GM23248 (cell line): Measurements from ENCODE around the gene BCL11B. TPM values are rescaled to one million over a fixed set of nuclear protein-coding genes. Genes with fewer than 3 reads are reported as not detected.

Experiments
- DNase-seq: peaks from one replicate; pipeline ENCODE4 v3.0.0-alpha.2; 2015
- H2AFZ ChIP-seq: fragments of 200-600 bp; sonication (generic); 2 replicates; pipeline ENCODE4 v1.6.1; 2016; ENCODE audit warnings: antibody characterized with exemption
- H3F3A ChIP-seq: fragments of 200-600 bp; sonication (generic); 2 replicates; pipeline ENCODE4 v1.6.1; 2016; ENCODE audit warnings: mild to moderate bottlenecking, antibody characterized with exemption, mixed run types; ENCODE audit not compliant: insufficient read depth
- H3K27ac ChIP-seq: fragments of 200-600 bp; sonication (generic); 2 replicates; pipeline ENCODE4 v1.5.1; 2016; ENCODE audit warnings: mild to moderate bottlenecking
- H3K27me3 ChIP-seq: fragments of 200-600 bp; sonication (generic); replicated peaks from 2 replicates; pipeline ENCODE4 v1.6.1; 2016; ENCODE audit warnings: mild to moderate bottlenecking; ENCODE audit not compliant: insufficient read depth
- H3K36me3 ChIP-seq: fragments of 200-600 bp; sonication (generic); 2 replicates; pipeline ENCODE4 v1.6.1; 2016; ENCODE audit warnings: low read depth, mild to moderate bottlenecking
- H3K4me1 ChIP-seq: fragments of 200-600 bp; sonication (generic); 2 replicates; pipeline ENCODE4 v1.6.1; 2016; ENCODE audit warnings: mild to moderate bottlenecking; ENCODE audit not compliant: insufficient read depth
- H3K4me2 ChIP-seq: fragments of 200-600 bp; sonication (generic); one replicate; pipeline ENCODE4 v1.6.1; 2016; ENCODE audit warnings: mild to moderate bottlenecking; ENCODE audit not compliant: unreplicated experiment
- H3K4me3 ChIP-seq: fragments of 200-600 bp; sonication (generic); 2 replicates; pipeline ENCODE4 v1.5.1; 2016; ENCODE audit warnings: mild to moderate bottlenecking
- H3K79me2 ChIP-seq: fragments of 200-600 bp; sonication (generic); 2 replicates; pipeline ENCODE4 v1.6.1; 2016; ENCODE audit warnings: mild to moderate bottlenecking; ENCODE audit not compliant: insufficient read depth
- H3K9ac ChIP-seq: fragments of 200-600 bp; sonication (generic); 2 replicates; pipeline ENCODE4 v1.6.1; 2016; ENCODE audit warnings: mild to moderate bottlenecking
- H3K9me2 ChIP-seq: fragments of 200-600 bp; sonication (generic); 2 replicates; pipeline ENCODE4 v1.6.1; 2016; ENCODE audit warnings: mixed run types, mild to moderate bottlenecking, moderate library complexity; ENCODE audit not compliant: insufficient read depth
- H3K9me3 ChIP-seq: fragments of 200-600 bp; sonication (generic); one replicate; pipeline ENCODE4 v1.6.1; 2017; ENCODE audit warnings: low read depth
- H4K20me1 ChIP-seq: fragments of 200-600 bp; sonication (generic); 2 replicates; pipeline ENCODE4 v1.6.0; 2016; ENCODE audit not compliant: insufficient read depth
- EZH2 ChIP-seq: fragments of 200-600 bp; sonication (generic); IDR thresholded peaks from 2 replicates; pipeline ENCODE4 v1.6.1; 2018; ENCODE audit warnings: antibody characterized with exemption, mild to moderate bottlenecking; ENCODE audit not compliant: insufficient read depth, poor library complexity, severe bottlenecking
- EZH2phosphoT487 ChIP-seq: fragments of 200-600 bp; sonication (generic); IDR thresholded peaks from 2 replicates; pipeline ENCODE4 v1.6.1; 2018; ENCODE audit warnings: antibody characterized with exemption, moderate library complexity, mild to moderate bottlenecking, low read depth; ENCODE audit not compliant: insufficient read depth
- WGBS, 2 experiments: methylation state at CpG; one replicate each; pipeline ENCODE4 v1.1.6; 2015 to 2017; ENCODE audit warnings: low lambda C conversion rate in 2 of 2, low coverage in 1 of 2; ENCODE audit errors: missing lambda C conversion rate in 2 of 2; 5-methylcytosine and 5-hydroxymethylcytosine counted together
- in situ Hi-C: fragments of 300-500 bp; cut with MboI; formaldehyde crosslinking; loops from 2 replicates; pipeline ENCODE4 v1.15.0; 2020
- polyA plus RNA-seq: library from polyadenylated mRNA; unstranded; fragments of >200 nt; fragmentation: Nextera tagmentation; extraction: Ambion mirVana; gene quantifications from 2 replicates; pipeline ENCODE4 v1.2.1, GENCODE V29; 2016
- total RNA-seq: library from RNA; depleted of rRNA; stranded (reverse); fragments of >200 nt; shearing (Covaris generic); gene quantifications from 2 replicates; pipeline ENCODE4 v1.2.3, GENCODE V29; 2014

Gene BCL11B
- total and polyA plus RNA-seq, 2 experiments from 2014 or later: not detected

DNA sequence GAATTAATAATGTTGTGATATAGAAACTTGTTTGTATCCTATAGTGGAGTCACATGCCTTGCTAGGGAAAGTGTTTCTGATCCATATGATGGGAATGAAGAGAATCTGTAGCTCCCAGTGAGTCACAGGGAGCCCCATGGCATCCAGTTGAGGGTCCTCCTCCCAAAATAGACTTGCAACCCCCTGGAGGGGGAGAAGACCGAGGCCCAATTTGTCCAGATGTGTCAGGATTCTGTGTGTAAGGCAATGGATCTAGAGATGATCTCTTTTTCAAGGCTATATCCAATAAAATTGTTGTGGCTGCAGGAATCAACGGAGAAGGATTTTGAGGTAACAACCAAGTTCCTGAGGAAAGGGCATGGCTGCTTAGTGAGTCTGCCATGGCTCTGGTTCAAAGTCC lies 121.8 kb downstream of the BCL11B start:
- no peak overlapping the region for H3K4me2 ChIP-seq
- H3F3A ChIP-seq: no peaks in the 10 kb centered on the region
- DNase-seq: no peak
- H2AFZ ChIP-seq: no peak overlapping the region
- H3K4me3 ChIP-seq: no peak overlapping the region
- H3K27ac ChIP-seq: no peak overlapping the region
- H3K9me2 ChIP-seq: no peaks in the 10 kb centered on the region
- in situ Hi-C loops: no loop called here
- H3K79me2 ChIP-seq: no peaks in the 10 kb centered on the region
- no peak overlapping the region for H3K9ac ChIP-seq
- H3K36me3 ChIP-seq: no peaks in the 10 kb centered on the region
- TF ChIP-seq EZH2: no peak
- no peak for TF ChIP-seq EZH2phosphoT487
- no peaks in the 10 kb centered on the region for H3K4me1 ChIP-seq
- no peaks in the 10 kb centered on the region for H4K20me1 ChIP-seq
- no peaks in the 10 kb centered on the region for H3K9me3 ChIP-seq
- H3K27me3 ChIP-seq: no peaks in the 10 kb centered on the region
- WGBS, 2 experiments: 31 to 35% methylated on average over 2 of the region's 2 CpGs

DNA sequence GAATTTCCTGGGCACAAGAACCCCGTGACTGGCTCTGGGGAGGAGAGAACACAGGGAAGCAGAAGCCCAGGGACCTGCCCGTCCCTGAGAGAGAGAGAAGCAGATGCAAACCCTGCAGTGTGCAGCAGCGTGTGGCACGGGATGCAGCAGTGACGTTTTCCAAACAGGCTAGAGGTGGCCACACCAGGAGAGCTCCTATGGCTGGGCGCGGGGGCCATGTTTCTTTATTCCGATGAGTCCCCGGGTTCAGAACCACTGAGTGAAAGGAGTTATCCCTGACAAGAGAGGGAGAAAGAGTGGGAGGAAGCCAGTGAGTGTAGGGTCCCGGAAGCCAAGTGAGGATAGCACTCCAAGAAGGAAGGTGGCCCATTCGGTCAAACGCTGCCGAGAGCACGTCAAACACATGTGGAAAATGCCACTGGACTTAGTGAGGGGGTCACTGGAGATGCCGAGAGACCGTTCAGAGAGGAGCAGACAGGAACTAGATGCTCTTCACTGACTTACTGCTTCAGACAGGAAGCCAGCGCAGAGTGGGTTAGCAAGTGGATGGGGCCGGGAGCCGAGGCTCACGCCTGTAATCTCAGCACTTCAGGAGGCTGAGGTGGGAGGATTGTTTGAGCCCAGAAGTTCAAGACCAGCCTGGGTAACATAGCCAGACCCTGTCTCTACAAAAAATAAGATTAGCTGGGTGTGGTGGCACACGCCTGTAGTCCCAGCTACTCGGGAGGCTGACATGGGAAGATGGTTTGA lies 123.0 kb downstream of the BCL11B start:
- Histone ChIP-seq H3K9me3 (no peaks in the 10 kb centered on the region), H3K27me3 (no peaks in the 10 kb centered on the region), H3K4me1 (no peaks in the 10 kb centered on the region), H3K27ac (no peak overlapping the region), H2AFZ (no peak overlapping the region), H3K79me2 (no peaks in the 10 kb centered on the region), H3F3A (no peaks in the 10 kb centered on the region), H4K20me1 (no peaks in the 10 kb centered on the region), H3K36me3 (no peaks in the 10 kb centered on the region), H3K9ac (no peak overlapping the region), H3K4me3 (no peak overlapping the region), H3K9me2 (no peaks in the 10 kb centered on the region), H3K4me2 (no peak overlapping the region)
- no peak for DNase-seq
- 68 to 70% methylated on average over 22 of the region's 22 CpGs for WGBS, 2 experiments
- TF ChIP-seq EZH2 (no peak), EZH2phosphoT487 (no peak)
- in situ Hi-C loops: no loop called here

DNA sequence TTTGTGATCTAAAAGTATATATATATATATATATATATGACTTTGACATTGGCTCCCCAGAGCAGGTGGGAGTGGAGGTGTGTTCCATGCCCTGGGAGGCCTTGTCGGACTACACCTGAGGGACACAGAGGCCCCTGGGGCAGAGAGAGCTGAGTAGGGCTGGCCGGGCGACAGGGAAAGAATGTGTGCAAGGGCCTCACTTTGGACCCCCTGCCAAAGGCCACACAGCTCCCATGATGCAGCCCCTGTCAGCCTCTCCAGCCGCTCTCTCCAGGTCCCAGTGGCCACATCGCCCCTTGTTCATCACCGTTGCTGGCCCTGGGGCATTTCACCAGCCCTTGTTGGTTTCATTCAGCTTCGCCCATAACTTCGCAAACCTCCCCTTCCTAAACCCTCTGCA lies 123.9 kb downstream of the BCL11B start:
- Histone ChIP-seq H3K9me3 (no peaks in the 10 kb centered on the region), H3K36me3 (no peaks in the 10 kb centered on the region), H3K27me3 (no peaks in the 10 kb centered on the region), H3K4me2 (no peak overlapping the region), H3K9ac (no peak overlapping the region), H3F3A (no peaks in the 10 kb centered on the region), H3K4me3 (no peak overlapping the region), H4K20me1 (no peaks in the 10 kb centered on the region), H2AFZ (no peak overlapping the region), H3K4me1 (no peaks in the 10 kb centered on the region), H3K79me2 (no peaks in the 10 kb centered on the region), H3K9me2 (no peaks in the 10 kb centered on the region), H3K27ac (no peak overlapping the region)
- DNase-seq: no peak
- in situ Hi-C loops: no loop called here
- no peak for TF ChIP-seq EZH2
- TF ChIP-seq EZH2phosphoT487: no peak
- 71 to 75% methylated on average over 8 of the region's 8 CpGs for WGBS, 2 experiments

DNA sequence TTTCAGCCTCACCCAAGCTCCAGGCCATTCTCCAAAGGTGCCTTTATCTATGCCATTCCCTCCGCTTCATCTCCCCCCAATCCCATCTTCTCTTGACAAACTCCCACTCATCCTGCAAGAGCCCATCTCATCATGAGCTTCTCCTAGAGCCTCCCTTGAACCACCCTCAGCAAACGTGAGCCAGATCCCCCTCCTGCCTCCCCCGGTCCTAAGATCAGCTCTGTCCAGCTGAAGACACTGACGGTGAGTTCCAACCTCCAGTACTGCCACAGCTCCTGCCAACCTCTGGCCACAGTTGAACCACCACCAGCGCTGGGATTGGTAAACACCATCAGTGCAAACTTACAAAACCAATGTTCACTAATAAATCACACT lies 124.6 kb downstream of the BCL11B start:
- H3K9me3 ChIP-seq: no peaks in the 10 kb centered on the region
- DNase-seq: no peak
- no peaks in the 10 kb centered on the region for H3K79me2 ChIP-seq

More for the DNA sequence above, 124.6 kb downstream of the BCL11B start:
- TF ChIP-seq EZH2: no peak
- no peak for TF ChIP-seq EZH2phosphoT487
- H3K27ac ChIP-seq: no peak overlapping the region
- H3F3A ChIP-seq: no peaks in the 10 kb centered on the region
- no peaks in the 10 kb centered on the region for H3K27me3 ChIP-seq
- in situ Hi-C loops: no loop called here
- WGBS, 2 experiments: 49 to 53% methylated on average over 5 of the region's 5 CpGs
- H3K9ac ChIP-seq: no peak overlapping the region
- no peak overlapping the region for H3K4me3 ChIP-seq
- no peaks in the 10 kb centered on the region for H3K36me3 ChIP-seq
- no peak overlapping the region for H3K4me2 ChIP-seq
- no peak overlapping the region for H2AFZ ChIP-seq
- H3K9me2 ChIP-seq: no peaks in the 10 kb centered on the region
- no peaks in the 10 kb centered on the region for H3K4me1 ChIP-seq
- H4K20me1 ChIP-seq: no peaks in the 10 kb centered on the region
